ENCODE measurements around the gene MDGA2. TPM values are rescaled to one million over a fixed set of nuclear protein-coding genes. Genes with fewer than 3 reads are reported as not detected.

Gene MDGA2
- total and polyA plus RNA-seq, 2 of the 4 experiments (the other 2 are of a cell fraction): 0.02 TPM; not detected in 1

- Histone ChIP-seq H3K9ac (ENCODE audit: low read depth, low read length) (no peak overlapping the region), H4K5ac (ENCODE audit: low read depth, low read length) (no peak overlapping the region), H4K91ac (ENCODE audit: insufficient read depth, low read depth, low read length) (no peak overlapping the region), H2AFZ (replicated peaks; ENCODE audit: low read length, poor library complexity) (no peak overlapping the region), H3K23ac (ENCODE audit: low read depth, low read length) (no peak overlapping the region), H3K56ac (ENCODE audit: extremely low read depth, insufficient read depth, low read length) (no peak overlapping the region), H3K4ac (ENCODE audit: low read depth, low read length) (no peak overlapping the region), H2BK15ac (ENCODE audit: low read depth, low read length) (no peak overlapping the region), H2BK5ac (ENCODE audit: low read depth, low read length, poor library complexity, severe bottlenecking) (no peak overlapping the region), H3K4me2 (ENCODE audit: low read depth, low read length) (no peak overlapping the region), H2BK20ac (ENCODE audit: low read depth, low read length) (no peak overlapping the region), H3K4me1 (ENCODE audit: control insufficient read depth, insufficient read depth, low read length) (no peaks in the 10 kb centered on the region), H3K27ac (ENCODE audit: insufficient read depth, low read length) (no peak overlapping the region), H3K14ac (replicated peaks; ENCODE audit: low read depth, low read length) (no peak overlapping the region), H3K79me1 (ENCODE audit: low read depth in 1 of 2, low read length in 2 of 2) (no peaks in the 10 kb centered on the region), H3K18ac (ENCODE audit: low read depth, low read length) (no peak overlapping the region), H3K4me3 (ENCODE audit: insufficient read depth, low read depth, low read length) (no peak overlapping the region), H2AK9ac (replicated peaks; ENCODE audit: low read depth, low read length, poor library complexity) (no peak overlapping the region), H3K9me3 (ENCODE audit: control insufficient read depth, insufficient read depth, low read length) (peaks cover 8% of the 10 kb centered on the region; the same call in 1 of the 2 replicates), H3K9me1 (ENCODE audit: insufficient read depth, low read length) (no peaks in the 10 kb centered on the region), H4K8ac (ENCODE audit: low read depth in 2 of 2, low read length in 2 of 2) (no peak overlapping the region), H4K20me1 (ENCODE audit: insufficient read depth, low read length) (no peaks in the 10 kb centered on the region), H3K27me3 (ENCODE audit: control insufficient read depth, insufficient read depth, low read length) (no peaks in the 10 kb centered on the region), H2AK5ac (ENCODE audit: low read depth, low read length) (no peak overlapping the region), H2BK120ac (ENCODE audit: low read depth, low read length) (no peak overlapping the region), H3K36me3 (ENCODE audit: control insufficient read depth, insufficient read depth, low read length) (no peaks in the 10 kb centered on the region)
- ChIA-PET POLR2A (ENCODE audit: unreplicated experiment) (no interaction called here), CTCF (no interaction called here)
- TF ChIP-seq ELK1 (IDR thresholded peaks at IDR 0.05; ENCODE audit: borderline replicate concordance, low read depth, low read length) (no peak), CEBPB (IDR thresholded peaks at IDR 0.05; ENCODE audit: low read depth, low read length) (no peak), MXI1 (IDR thresholded peaks at IDR 0.05; ENCODE audit: borderline replicate concordance, low read depth, low read length) (no peak), CTCF (conservative IDR thresholded peaks at IDR 0.05; ENCODE audit: low read depth, low read length) (no peak), USF2 (IDR thresholded peaks at IDR 0.05; ENCODE audit: low read depth, low read length) (no peak), FOS (IDR thresholded peaks at IDR 0.05; ENCODE audit: low read depth, low read length) (no peak), POLR2A (IDR thresholded peaks at IDR 0.05; ENCODE audit: low read depth, low read length) (no peak), NFE2L2 (IDR thresholded peaks at IDR 0.05; ENCODE audit: low read depth, low read length) (no peak), MAZ (IDR thresholded peaks at IDR 0.05; ENCODE audit: borderline replicate concordance, low read depth, low read length) (no peak), RFX5 (IDR thresholded peaks at IDR 0.05; ENCODE audit: low read depth, low read length) (no peak), SMC3 (IDR thresholded peaks at IDR 0.05; ENCODE audit: low read depth, low read length) (no peak), BHLHE40 (IDR thresholded peaks at IDR 0.05; ENCODE audit: low read depth, low read length) (no peak), RAD21 (IDR thresholded peaks at IDR 0.05; ENCODE audit: low read length) (no peak), RCOR1 (IDR thresholded peaks at IDR 0.05; ENCODE audit: insufficient replicate concordance, low read length) (no peak), MAFK (IDR thresholded peaks at IDR 0.05; ENCODE audit: low read depth, low read length) (no peak), CHD1 (IDR thresholded peaks at IDR 0.05; ENCODE audit: low read depth, low read length) (no peak)
- in situ Hi-C loops (cut with MboI; ENCODE audit: low sequenced_read_pairs): no loop called here
- no peak for DNase-seq
- intact Hi-C loops (cut with micrococcal nuclease): no loop called here
- no TSS peak for BruUV-seq (replicated peaks)
- no peak for ATAC-seq (ENCODE audit: low read depth)
- WGBS, 2 experiments (ENCODE audit: extremely low coverage in 2 of 2, insufficient read length in 1 of 2): 17% methylated on average over 1 of the region's 1 CpG; no CpG with 5 or more reads in 1 of the 2 experiments
- dilution Hi-C loops (cut with HindIII; ENCODE audit: low sequenced_read_pairs, unreplicated experiment): no loop called here
Measured at GRCh38 chr14:47435331-47435965, 240.0 kb downstream of the MDGA2 start.

Data from IMR-90 (cell line).